Kidney (tissue), 14 donors: ENCODE measurements around the gene DEPDC1. TPM values are rescaled to one million over a fixed set of nuclear protein-coding genes. Genes with fewer than 3 reads are reported as not detected.
"Not testable (repeated sequence)": the region's sequence is repeated elsewhere in the genome, so short reads cannot be mapped to it uniquely, and the experiment has no call there.

Source experiments
- DNase-seq, 5 donors: peaks; one replicate each; pipeline ENCODE4 v3.0.0-alpha.2; 2013 to 2020
- FAIRE-seq: peaks from 2 replicates; lab custom pipeline; 2012; peaks lifted over from hg19 to GRCh38; lab: Jason Lieb, UNC
- H3K27ac ChIP-seq, 2 donors: one replicate each; pipeline ENCODE4 v1.7.0; 2013; ENCODE audit warnings: low read depth in 2 of 2, low read length in 2 of 2, inconsistent platforms in 1 of 2
- H3K27me3 ChIP-seq: one replicate; pipeline ENCODE4 v1.7.1; 2013; ENCODE audit warnings: low read length, inconsistent platforms; ENCODE audit not compliant: control insufficient read depth, insufficient read depth
- H3K36me3 ChIP-seq, 3 donors: one replicate each; pipeline versions ENCODE4 v1.7.0 to v1.7.1; 2013; ENCODE audit warnings: low read length in 3 of 3, control low read depth in 1 of 3, inconsistent platforms in 1 of 3; ENCODE audit not compliant: insufficient read depth in 3 of 3, control insufficient read depth in 2 of 3
- H3K4me1 ChIP-seq, 3 donors: one replicate each; pipeline versions ENCODE4 v1.7.0 to v1.7.1; 2013; ENCODE audit warnings: low read length in 3 of 3, inconsistent platforms in 1 of 3, low read depth in 1 of 3; ENCODE audit not compliant: control insufficient read depth in 2 of 3, insufficient read depth in 2 of 3
- H3K4me3 ChIP-seq, 3 donors: one replicate each; pipeline versions ENCODE4 v1.7.0 to v1.8.1; 2013; ENCODE audit warnings: low read length in 3 of 3, control low read depth in 1 of 3, inconsistent platforms in 1 of 3
- H3K9ac ChIP-seq, 3 donors: one replicate each; pipeline versions ENCODE4 v1.7.0 to v1.7.1; 2013; ENCODE audit warnings: low read length in 3 of 3, control low read depth in 1 of 3, inconsistent platforms in 1 of 3
- H3K9me3 ChIP-seq, 3 donors: one replicate each; pipeline versions ENCODE4 v1.7.0 to v1.7.1; 2013; ENCODE audit warnings: low read length in 3 of 3, control low read depth in 1 of 3, inconsistent platforms in 1 of 3; ENCODE audit not compliant: control insufficient read depth in 2 of 3, insufficient read depth in 1 of 3
- intact Hi-C: fragments of 100-400 bp; cut with DNase I; formaldehyde crosslinking; loops from one replicate; pipeline ENCODE4 v1.11.1; 2022
- polyA plus RNA-seq: library from polyadenylated mRNA; stranded (reverse); fragments of 350-450 nt; fragmentation: Illumina TruSeq; extraction: RNeasy Lipid Tissue Mini Kit (QIAGEN cat#74804); gene quantifications from one replicate; pipeline ENCODE4 v1.2.3, GENCODE V29; 2014; ENCODE audit warnings: low read depth, low replicate concordance; ENCODE audit not compliant: insufficient read depth
- total RNA-seq: library from RNA; stranded (reverse); fragmentation: NEBNext Ultra II Directional; extraction: Animal tissue kit (Norgen Biotek cat#: 25700); gene quantifications from one replicate; pipeline ENCODE4 v1.2.1, GENCODE V29; 2021
- TF ChIP-seq, protein P1 (sequence below): IDR thresholded peaks from 3 replicates; pipeline ENCODE4 v1.5.1; 2012; ENCODE audit warnings: mild to moderate bottlenecking, moderate library complexity, borderline replicate concordance; ENCODE audit not compliant: insufficient read depth; ENCODE audit errors: extremely low read depth
- donor health status: control.
- donor health status: control.
- donor health status: control.
- donor health status: control.
- donor health status: control.
- donor health status: DM: yes; HTN: yes; CAD: no.
- donor health status: Normal renal cell carcinoma (clear cell type).

The DEPDC1 gene
- total and polyA plus RNA-seq, 2 donors from 2014 or later = 0.63 TPM; not detected in 1

DNA sequence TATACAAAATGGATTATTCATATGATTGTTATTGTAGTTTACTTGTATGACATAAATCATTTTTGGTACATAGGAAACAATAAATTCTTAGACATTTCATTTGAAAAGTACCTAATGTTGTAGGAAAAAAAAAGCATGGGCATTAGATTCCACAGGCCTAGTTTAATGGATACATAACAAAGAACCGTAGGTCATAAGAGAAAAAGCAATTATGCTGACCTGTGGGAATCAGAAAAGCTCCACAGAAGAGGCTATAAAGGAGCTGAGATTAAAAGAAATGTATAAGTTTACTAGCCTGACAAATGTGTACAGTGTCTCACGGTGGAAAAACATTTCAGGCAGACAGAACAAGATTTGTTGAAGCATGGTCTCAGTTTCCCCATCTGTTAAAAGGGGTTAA lies 3.7 kb downstream of the DEPDC1 start:
- FAIRE-seq = no peak

DNA sequence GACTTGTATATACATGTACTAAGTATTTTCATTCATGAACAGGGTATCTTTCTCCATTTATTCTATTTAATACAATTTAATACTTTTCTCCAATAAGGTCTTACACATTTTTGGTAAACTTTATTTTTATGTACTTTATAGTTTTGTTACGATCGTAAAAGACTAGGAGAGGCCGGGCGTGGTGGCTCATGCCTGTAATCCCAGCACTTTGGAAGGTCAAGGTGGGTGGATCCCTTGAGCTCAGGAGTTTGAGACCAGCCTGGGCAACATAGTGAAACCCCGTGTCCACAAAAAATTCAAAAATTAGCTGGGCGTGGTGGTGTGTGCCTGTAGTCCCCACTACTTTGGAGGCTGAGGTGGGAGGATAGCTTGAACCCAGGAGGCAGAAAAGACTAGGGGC lies 4.6 kb downstream of the DEPDC1 start:
- H3K4me3 ChIP-seq, FAIRE-seq, H3K27ac ChIP-seq, H3K9me3 ChIP-seq, H3K36me3 ChIP-seq, H3K27me3 ChIP-seq, H3K4me1 ChIP-seq, H3K9ac ChIP-seq, intact Hi-C loops, DNase-seq: not testable (repeated sequence)

More for the DNA sequence above, 3.7 kb downstream of the DEPDC1 start:
- H3K9ac ChIP-seq = no peak overlapping the region
- intact Hi-C loops = no loop called here
- H3K4me1 ChIP-seq = peaks cover 0 to 8% (median 5%) of the 10 kb centered on the region in 3 donors
- no peaks in the 10 kb centered on the region for H3K9me3 ChIP-seq
- no peak for DNase-seq
- no peaks in the 10 kb centered on the region for H3K27me3 ChIP-seq
- H3K27ac ChIP-seq = no peak overlapping the region
- H3K36me3 ChIP-seq = no peaks in the 10 kb centered on the region
- TF ChIP-seq, protein P1, sequence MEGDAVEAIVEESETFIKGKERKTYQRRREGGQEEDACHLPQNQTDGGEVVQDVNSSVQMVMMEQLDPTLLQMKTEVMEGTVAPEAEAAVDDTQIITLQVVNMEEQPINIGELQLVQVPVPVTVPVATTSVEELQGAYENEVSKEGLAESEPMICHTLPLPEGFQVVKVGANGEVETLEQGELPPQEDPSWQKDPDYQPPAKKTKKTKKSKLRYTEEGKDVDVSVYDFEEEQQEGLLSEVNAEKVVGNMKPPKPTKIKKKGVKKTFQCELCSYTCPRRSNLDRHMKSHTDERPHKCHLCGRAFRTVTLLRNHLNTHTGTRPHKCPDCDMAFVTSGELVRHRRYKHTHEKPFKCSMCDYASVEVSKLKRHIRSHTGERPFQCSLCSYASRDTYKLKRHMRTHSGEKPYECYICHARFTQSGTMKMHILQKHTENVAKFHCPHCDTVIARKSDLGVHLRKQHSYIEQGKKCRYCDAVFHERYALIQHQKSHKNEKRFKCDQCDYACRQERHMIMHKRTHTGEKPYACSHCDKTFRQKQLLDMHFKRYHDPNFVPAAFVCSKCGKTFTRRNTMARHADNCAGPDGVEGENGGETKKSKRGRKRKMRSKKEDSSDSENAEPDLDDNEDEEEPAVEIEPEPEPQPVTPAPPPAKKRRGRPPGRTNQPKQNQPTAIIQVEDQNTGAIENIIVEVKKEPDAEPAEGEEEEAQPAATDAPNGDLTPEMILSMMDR = no peak
- H3K4me3 ChIP-seq = no peak overlapping the region

DNA sequence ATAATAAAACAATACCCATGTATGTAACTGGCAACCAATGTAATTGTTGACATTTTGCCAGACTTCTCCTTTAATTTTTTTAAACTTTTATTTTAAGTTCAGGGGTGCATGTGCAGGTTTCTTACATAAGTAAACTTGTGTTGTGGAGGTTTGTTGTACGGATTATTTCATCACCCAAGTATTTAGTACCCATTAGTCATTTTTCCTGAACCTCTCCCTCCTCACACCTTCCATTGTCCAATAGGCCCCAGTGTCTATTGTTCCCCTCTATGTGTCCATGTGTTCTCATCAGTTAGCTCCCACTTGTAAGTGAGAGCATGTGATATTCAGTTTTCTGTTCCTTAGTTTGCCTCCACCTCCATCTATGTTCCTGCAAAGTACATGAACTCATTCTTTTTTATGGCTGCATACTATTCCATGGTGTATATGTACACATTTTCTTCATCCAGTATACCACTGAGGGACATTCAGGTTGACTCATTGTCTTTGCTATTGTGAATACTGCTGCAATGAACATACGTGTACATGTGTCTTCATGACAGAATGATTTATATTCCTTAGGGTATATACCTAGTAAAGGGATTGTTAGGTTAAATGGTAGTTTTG lies 6.7 kb downstream of the DEPDC1 start:
- H3K9ac ChIP-seq = no peak overlapping the region
- no peak for DNase-seq
- no peaks in the 10 kb centered on the region for H3K27me3 ChIP-seq
- intact Hi-C loops = no loop called here
- TF ChIP-seq, protein P1 = no peak
- FAIRE-seq = no peak
- no peak overlapping the region for H3K4me3 ChIP-seq
- no peaks in the 10 kb centered on the region for H3K9me3 ChIP-seq
- H3K36me3 ChIP-seq = no peaks in the 10 kb centered on the region
- no peaks in the 10 kb centered on the region for H3K4me1 ChIP-seq
- no peak overlapping the region for H3K27ac ChIP-seq

DNA sequence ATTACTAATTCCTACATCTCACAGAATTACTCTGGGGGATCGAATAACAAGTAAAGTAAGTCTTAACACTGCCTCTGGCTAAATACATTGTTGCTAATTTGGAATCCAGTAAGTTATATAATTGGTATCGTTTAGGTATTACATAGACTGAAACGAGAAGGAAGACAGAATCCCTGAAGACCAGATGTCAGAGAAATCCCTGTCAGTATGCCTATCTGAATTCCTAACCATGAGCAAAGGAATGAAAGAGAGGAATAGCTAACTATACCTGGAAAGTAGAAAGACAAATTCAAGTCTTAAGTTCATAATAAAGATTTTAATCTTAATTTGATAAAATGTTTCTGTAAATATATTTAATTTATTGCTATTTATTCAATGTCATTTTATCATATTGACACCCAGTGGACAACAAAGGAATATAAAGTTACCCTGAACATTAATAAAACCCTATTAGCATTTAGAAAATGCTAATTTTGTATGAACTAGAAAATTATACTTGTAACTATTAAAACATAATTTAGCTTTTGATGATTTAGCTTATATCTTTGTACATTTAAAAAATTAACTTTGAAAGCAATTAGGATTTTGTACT lies 11.4 kb downstream of the DEPDC1 start:
- no peak overlapping the region for H3K4me3 ChIP-seq
- no peaks in the 10 kb centered on the region for H3K27me3 ChIP-seq
- DNase-seq = no peak
- no peak overlapping the region for H3K9ac ChIP-seq
- no peaks in the 10 kb centered on the region for H3K36me3 ChIP-seq
- TF ChIP-seq, protein P1 = no peak
- H3K27ac ChIP-seq = no peak overlapping the region
- no peaks in the 10 kb centered on the region for H3K4me1 ChIP-seq
- H3K9me3 ChIP-seq = no peaks in the 10 kb centered on the region
- intact Hi-C loops = no loop called here
- peak; percentile 21 for FAIRE-seq
